Measurements from ENCODE around the gene COL5A1.
A peak's percentile ranks its signal among the peaks of the same experiment; 100 is the strongest.

Gene COL5A1

GRCh38 chr9:134775081-134775951 is 133.7 kb downstream of the COL5A1 start:
- peak; percentile 10 for DNase-seq (ENCODE audit: extremely low read depth, low read depth)
- no peak for TF ChIP-seq CTCF (IDR thresholded peaks at IDR 0.05; ENCODE audit: low read depth, low read length)

- no peak for TF ChIP-seq CTCF (IDR thresholded peaks at IDR 0.05; ENCODE audit: low read depth, low read length)
- DNase-seq (ENCODE audit: extremely low read depth, low read depth), result no peak
Observed at GRCh38 chr9:134776080-134776796, 134.6 kb downstream of the COL5A1 start.

GRCh38 chr9:134777153-134777552 is 135.6 kb downstream of the COL5A1 start:
- no peak for DNase-seq (ENCODE audit: extremely low read depth, low read depth)
- no peak for TF ChIP-seq CTCF (IDR thresholded peaks at IDR 0.05; ENCODE audit: low read depth, low read length)

GRCh38 chr9:134778156-134778555 is 136.6 kb downstream of the COL5A1 start:
- DNase-seq (ENCODE audit: extremely low read depth, low read depth), result no peak
- no peak for TF ChIP-seq CTCF (IDR thresholded peaks at IDR 0.05; ENCODE audit: low read depth, low read length)

GRCh38 chr9:134778841-134779411 is 137.3 kb downstream of the COL5A1 start:
- peak; percentile 27 for DNase-seq (ENCODE audit: extremely low read depth, low read depth)
- TF ChIP-seq CTCF (IDR thresholded peaks at IDR 0.05; ENCODE audit: low read depth, low read length), result peak; percentile 79

GRCh38 chr9:134779640-134780039 is 138.0 kb downstream of the COL5A1 start:
- TF ChIP-seq CTCF (IDR thresholded peaks at IDR 0.05; ENCODE audit: low read depth, low read length), result no peak
- no peak for DNase-seq (ENCODE audit: extremely low read depth, low read depth)

Measured in AG09319 (cell line).